SK-N-SH treated with all-trans-retinoic acid at 6 μM for 48 hours (cell line): ENCODE measurements around the gene TNFRSF11A.

Experiments used
- ATAC-seq: fragments of 200-7000 bp; cut with Tn5 transposase; 3 replicates; pipeline ENCODE4 v1.9.1; 2020; ENCODE audit warnings: mild to moderate bottlenecking, moderate library complexity
- ARNTL ChIP-seq: fragments of 450-650 bp; formaldehyde crosslinking; IDR thresholded peaks from 2 replicates; pipeline ENCODE4 v1.5.0; 2020; ENCODE audit warnings: low read depth, mild to moderate bottlenecking, moderate library complexity, borderline replicate concordance
- BACH2 ChIP-seq: fragments of 250-450 bp; sonication (Bioruptor Pico); IDR thresholded peaks from 2 replicates; pipeline ENCODE4 v1.9.0; 2021; ENCODE audit warnings: mild to moderate bottlenecking, borderline replicate concordance
- CSDC2 ChIP-seq: fragments of 250-450 bp; sonication (Bioruptor Pico); IDR thresholded peaks from 2 replicates; pipeline ENCODE4 v1.5.0; 2020; ENCODE audit warnings: mild to moderate bottlenecking, moderate library complexity
- CSRNP3 ChIP-seq: fragments of 250-450 bp; sonication (Bioruptor Pico); IDR thresholded peaks from 2 replicates; pipeline ENCODE4 v1.5.1; 2021; ENCODE audit warnings: mild to moderate bottlenecking, moderate library complexity
- ESRRG ChIP-seq: fragments of 250-450 bp; sonication (Bioruptor Pico); IDR thresholded peaks from 2 replicates; pipeline ENCODE4 v1.6.1; 2021; ENCODE audit warnings: mild to moderate bottlenecking
- GLIS3 ChIP-seq: fragments of 250-450 bp; sonication (Bioruptor Pico); IDR thresholded peaks from 2 replicates; pipeline ENCODE4 v1.5.0; 2020; ENCODE audit warnings: mild to moderate bottlenecking, moderate library complexity
- ISL1 ChIP-seq: fragments of 250-450 bp; sonication (Bioruptor Pico); IDR thresholded peaks from 2 replicates; pipeline ENCODE4 v2.1.2; 2022; ENCODE audit warnings: mild to moderate bottlenecking, moderate library complexity
- PATZ1 ChIP-seq: fragments of 250-450 bp; sonication (Bioruptor Pico); IDR thresholded peaks from 2 replicates; pipeline ENCODE4 v1.8.0; 2020; ENCODE audit warnings: mild to moderate bottlenecking, moderate library complexity, borderline replicate concordance
- PPARA ChIP-seq: fragments of 250-450 bp; sonication (Bioruptor Pico); IDR thresholded peaks from 2 replicates; pipeline ENCODE4 v1.5.0; 2020; ENCODE audit warnings: mild to moderate bottlenecking, borderline replicate concordance
- RARB ChIP-seq: fragments of 250-450 bp; sonication (Bioruptor Pico); IDR thresholded peaks from 2 replicates; pipeline ENCODE4 v1.8.0; 2021; ENCODE audit warnings: mild to moderate bottlenecking, moderate library complexity
- SNAI2 ChIP-seq: fragments of 250-450 bp; sonication (Bioruptor Pico); IDR thresholded peaks from 2 replicates; pipeline ENCODE4 v1.5.0; 2020; ENCODE audit warnings: mild to moderate bottlenecking, moderate library complexity
- TCF4 ChIP-seq: fragments of 250-450 bp; sonication (Bioruptor Pico); IDR thresholded peaks from 2 replicates; pipeline ENCODE4 v1.8.0; 2021; ENCODE audit warnings: mild to moderate bottlenecking, moderate library complexity, borderline replicate concordance
- TOX ChIP-seq: fragments of 250-450 bp; sonication (Bioruptor Pico); IDR thresholded peaks from 2 replicates; pipeline ENCODE4 v1.8.0; 2021; ENCODE audit warnings: mild to moderate bottlenecking, moderate library complexity, borderline replicate concordance
- TSHZ2 ChIP-seq: fragments of 250-450 bp; sonication (Bioruptor Pico); IDR thresholded peaks from 2 replicates; pipeline ENCODE4 v1.5.0; 2020; ENCODE audit warnings: mild to moderate bottlenecking, moderate library complexity
- ZC3H10 ChIP-seq: fragments of 250-450 bp; sonication (Bioruptor Pico); IDR thresholded peaks from 2 replicates; pipeline ENCODE4 v1.5.1; 2021; ENCODE audit warnings: mild to moderate bottlenecking, moderate library complexity
- ZFP3 ChIP-seq: fragments of 250-450 bp; sonication (Bioruptor Pico); IDR thresholded peaks from 2 replicates; pipeline ENCODE4 v1.5.0; 2020; ENCODE audit warnings: mild to moderate bottlenecking, moderate library complexity
- ZFP30 ChIP-seq: fragments of 450-650 bp; formaldehyde crosslinking; IDR thresholded peaks from 2 replicates; pipeline ENCODE4 v1.5.0; 2022; ENCODE audit warnings: mild to moderate bottlenecking, moderate library complexity
- ZNF565 ChIP-seq: fragments of 450-650 bp; formaldehyde crosslinking; conservative IDR thresholded peaks from 2 replicates; pipeline ENCODE4 v1.5.0; 2020; ENCODE audit warnings: low read depth, mild to moderate bottlenecking, moderate library complexity
- ZNF70 ChIP-seq: fragments of 450-650 bp; formaldehyde crosslinking; IDR thresholded peaks from 2 replicates; pipeline ENCODE4 v1.5.0; 2020; ENCODE audit warnings: mild to moderate bottlenecking, moderate library complexity
- ZNF8 ChIP-seq: fragments of 450-650 bp; formaldehyde crosslinking; IDR thresholded peaks from 2 replicates; pipeline ENCODE4 v1.5.0; 2020; ENCODE audit warnings: mild to moderate bottlenecking, moderate library complexity

Gene TNFRSF11A

GRCh38 chr18:62326646-62327348 is 1.7 kb downstream of the TNFRSF11A start:
- no peak for ATAC-seq
- TF ChIP-seq PPARA, result no peak
- no peak for TF ChIP-seq ZFP3 (CRISPR knock-in tag)
- no peak for TF ChIP-seq CSDC2 (CRISPR knock-in tag)
- TF ChIP-seq TOX (CRISPR knock-in tag), result no peak
- no peak for TF ChIP-seq ZNF8
- TF ChIP-seq ZFP30 (CRISPR knock-in tag), result no peak
- TF ChIP-seq ZC3H10, result no peak
- TF ChIP-seq TSHZ2 (CRISPR knock-in tag), result no peak
- no peak for TF ChIP-seq SNAI2 (CRISPR knock-in tag)
- TF ChIP-seq ARNTL (CRISPR knock-in tag), result no peak
- TF ChIP-seq TCF4 (CRISPR knock-in tag), result no peak
- TF ChIP-seq CSRNP3 (CRISPR knock-in tag), result no peak
- no peak for TF ChIP-seq ESRRG (CRISPR knock-in tag)
- no peak for TF ChIP-seq PATZ1 (CRISPR knock-in tag)
- no peak for TF ChIP-seq ZNF565

- TF ChIP-seq ZC3H10 (no peak), ARNTL (CRISPR knock-in tag) (no peak), RARB (CRISPR knock-in tag) (no peak), GLIS3 (CRISPR knock-in tag) (no peak)
- ATAC-seq, result no peak
Observed at GRCh38 chr18:62327977-62328376, 2.9 kb downstream of the TNFRSF11A start.

- ATAC-seq, result no peak
- TF ChIP-seq ZNF70 (no peak), TSHZ2 (CRISPR knock-in tag) (no peak), ZNF565 (no peak), ZNF8 (no peak), TCF4 (CRISPR knock-in tag) (no peak), ZFP30 (CRISPR knock-in tag) (no peak), GLIS3 (CRISPR knock-in tag) (no peak), PATZ1 (CRISPR knock-in tag) (no peak), TOX (CRISPR knock-in tag) (no peak), BACH2 (CRISPR knock-in tag) (no peak), SNAI2 (CRISPR knock-in tag) (no peak), ZFP3 (CRISPR knock-in tag) (no peak), PPARA (no peak), ARNTL (CRISPR knock-in tag) (no peak), ISL1 (CRISPR knock-in tag) (no peak)
Observed at GRCh38 chr18:62328586-62329525, 3.7 kb downstream of the TNFRSF11A start.
